GM15510 (cell line): Measurements from ENCODE around the gene SIGLEC1.

Experiments used
- POLR2A ChIP-seq: IDR thresholded peaks from 3 replicates; pipeline ENCODE4 v1.6.1; 2011; ENCODE audit warnings: borderline replicate concordance; ENCODE audit not compliant: insufficient read length; ENCODE audit errors: extremely low read depth

SIGLEC1 gene

GRCh38 chr20:3681352-3681930 lies 31.0 kb downstream of the SIGLEC1 start:
- TF ChIP-seq POLR2A = no peak

GRCh38 chr20:3680701-3681351 lies 31.6 kb downstream of the SIGLEC1 start:
- TF ChIP-seq POLR2A = no peak

GRCh38 chr20:3679749-3680700 lies 32.4 kb downstream of the SIGLEC1 start:
- TF ChIP-seq POLR2A = no peak

GRCh38 chr20:3678856-3679720 lies 33.3 kb downstream of the SIGLEC1 start:
- no peak for TF ChIP-seq POLR2A

GRCh38 chr20:3678198-3678597 lies 34.2 kb downstream of the SIGLEC1 start:
- no peak for TF ChIP-seq POLR2A

- TF ChIP-seq POLR2A = no peak
These were observed 34.7 kb downstream of the SIGLEC1 start for GRCh38 chr20:3677733-3678132.

- TF ChIP-seq POLR2A = no peak
These were observed 37.2 kb downstream of the SIGLEC1 start for GRCh38 chr20:3674995-3675900.

GRCh38 chr20:3674447-3674846 lies 38.0 kb downstream of the SIGLEC1 start:
- TF ChIP-seq POLR2A = no peak

- no peak for TF ChIP-seq POLR2A
These were observed 39.0 kb downstream of the SIGLEC1 start for GRCh38 chr20:3673221-3674070.

GRCh38 chr20:3672547-3673171 lies 39.7 kb downstream of the SIGLEC1 start:
- TF ChIP-seq POLR2A = no peak

- no peak for TF ChIP-seq POLR2A
These were observed 40.3 kb downstream of the SIGLEC1 start for GRCh38 chr20:3671986-3672546.

GRCh38 chr20:3670945-3671344 lies 41.5 kb downstream of the SIGLEC1 start:
- no peak for TF ChIP-seq POLR2A

GRCh38 chr20:3670511-3670910 lies 41.9 kb downstream of the SIGLEC1 start:
- no peak for TF ChIP-seq POLR2A
